IMR-90 (cell line): ENCODE measurements around the gene NUDT8. TPM values are rescaled to one million over a fixed set of nuclear protein-coding genes. Genes with fewer than 3 reads are reported as not detected.

Experiments
- ATAC-seq: fragments of 200-7000 bp; cut with Tn5 transposase; 2 replicates; pipeline ENCODE4 v1.9.1; 2020; ENCODE audit warnings: low read depth, mild to moderate bottlenecking, moderate library complexity
- BruUV-seq: library from RNA; stranded (reverse); fragments of 400-500 nt; replicated peaks from 2 replicates; lab custom pipeline; 2021; lab: Mats Ljungman, UMichigan
- CTCF ChIA-PET: fragments of 300-600 bp; formaldehyde crosslinking; extraction: SDS; loops from one replicate; lab custom pipeline; 2021; ENCODE audit warnings: antibody characterized with exemption; lab: Yijun Ruan, JAX
- POLR2A ChIA-PET: fragments of 300-600 bp; sonication (Branson Sonifier 250); formaldehyde crosslinking; loops from one replicate; lab custom pipeline; 2022; ENCODE audit warnings: antibody characterized with exemption; ENCODE audit not compliant: unreplicated experiment; lab: Charles Lee
- DNase-seq: peaks from one replicate; pipeline ENCODE4 v3.0.0; 2013
- H2AFZ ChIP-seq: replicated peaks from 2 replicates; pipeline ENCODE3; 2013; ENCODE audit warnings: low read length, mild to moderate bottlenecking; ENCODE audit not compliant: poor library complexity
- H2AK5ac ChIP-seq: 2 replicates; pipeline ENCODE4 v1.6.1; 2013; ENCODE audit warnings: low read depth, low read length, inconsistent platforms
- H2AK9ac ChIP-seq: replicated peaks from 2 replicates; pipeline ENCODE3; 2013; ENCODE audit warnings: mild to moderate bottlenecking, low read depth, low read length, moderate library complexity; ENCODE audit not compliant: poor library complexity
- H2BK120ac ChIP-seq: 2 replicates; pipeline ENCODE4 v1.6.1; 2013; ENCODE audit warnings: low read depth, low read length, inconsistent platforms
- H2BK15ac ChIP-seq: 3 replicates; pipeline ENCODE4 v1.6.1; 2013; ENCODE audit warnings: low read depth, low read length, inconsistent platforms
- H2BK20ac ChIP-seq: 2 replicates; pipeline ENCODE4 v1.6.1; 2013; ENCODE audit warnings: low read depth, mild to moderate bottlenecking, inconsistent platforms, low read length, moderate library complexity
- H2BK5ac ChIP-seq: 2 replicates; pipeline ENCODE4 v1.6.1; 2013; ENCODE audit warnings: mild to moderate bottlenecking, low read depth, low read length, inconsistent platforms; ENCODE audit not compliant: poor library complexity, severe bottlenecking
- H3K14ac ChIP-seq: replicated peaks from 2 replicates; pipeline ENCODE4 v1.6.1; 2013; ENCODE audit warnings: low read depth, low read length, inconsistent platforms
- H3K18ac ChIP-seq: 2 replicates; pipeline ENCODE4 v1.6.1; 2013; ENCODE audit warnings: low read depth, low read length, control low read depth
- H3K23ac ChIP-seq: 2 replicates; pipeline ENCODE4 v1.6.1; 2013; ENCODE audit warnings: low read depth, low read length, inconsistent platforms
- H3K27ac ChIP-seq: 2 replicates; pipeline ENCODE4 v1.5.1; 2013; ENCODE audit warnings: mild to moderate bottlenecking, control low read depth, low read length; ENCODE audit not compliant: insufficient read depth
- H3K27me3 ChIP-seq: 2 replicates; pipeline ENCODE4 v1.6.1; 2013; ENCODE audit warnings: low read length; ENCODE audit not compliant: control insufficient read depth, insufficient read depth
- H3K36me3 ChIP-seq: 2 replicates; pipeline ENCODE4 v1.6.1; 2013; ENCODE audit warnings: low read length, mixed read lengths; ENCODE audit not compliant: control insufficient read depth, insufficient read depth
- H3K4ac ChIP-seq: 2 replicates; pipeline ENCODE4 v1.6.1; 2013; ENCODE audit warnings: low read depth, low read length, inconsistent platforms
- H3K4me1 ChIP-seq: 2 replicates; pipeline ENCODE4 v1.6.1; 2013; ENCODE audit warnings: low read length, mixed read lengths; ENCODE audit not compliant: control insufficient read depth, insufficient read depth
- H3K4me2 ChIP-seq: 2 replicates; pipeline ENCODE4 v1.6.1; 2013; ENCODE audit warnings: low read depth, mild to moderate bottlenecking, control low read depth, low read length, moderate library complexity
- H3K4me3 ChIP-seq: 2 replicates; pipeline ENCODE4 v1.5.1; 2013; ENCODE audit warnings: low read depth, mild to moderate bottlenecking, control low read depth, low read length, moderate library complexity; ENCODE audit not compliant: insufficient read depth
- H3K56ac ChIP-seq: 2 replicates; pipeline ENCODE4 v1.6.1; 2013; ENCODE audit warnings: low read length, inconsistent platforms; ENCODE audit not compliant: insufficient read depth; ENCODE audit errors: extremely low read depth
- H3K79me1 ChIP-seq, 2 experiments: 2 replicates each; pipeline ENCODE4 v1.6.1; 2013; ENCODE audit warnings: low read length in 2 of 2, inconsistent platforms in 1 of 2, low read depth in 1 of 2
- H3K9ac ChIP-seq: 2 replicates; pipeline ENCODE4 v1.6.1; 2013; ENCODE audit warnings: low read depth, low read length, control low read depth
- H3K9me1 ChIP-seq: 2 replicates; pipeline ENCODE4 v1.6.1; 2013; ENCODE audit warnings: low read length, inconsistent platforms; ENCODE audit not compliant: insufficient read depth
- H3K9me3 ChIP-seq: 2 replicates; pipeline ENCODE4 v1.6.1; 2013; ENCODE audit warnings: low read length; ENCODE audit not compliant: control insufficient read depth, insufficient read depth
- H4K20me1 ChIP-seq: 2 replicates; pipeline ENCODE4 v1.6.1; 2013; ENCODE audit warnings: low read length, inconsistent platforms; ENCODE audit not compliant: insufficient read depth
- H4K5ac ChIP-seq: 2 replicates; pipeline ENCODE4 v1.6.1; 2013; ENCODE audit warnings: mild to moderate bottlenecking, low read depth, low read length, control low read depth
- H4K8ac ChIP-seq, 2 experiments: 2 replicates each; pipeline ENCODE4 v1.6.1; 2013; ENCODE audit warnings: low read depth in 2 of 2, low read length in 2 of 2, control low read depth in 1 of 2, inconsistent platforms in 1 of 2
- H4K91ac ChIP-seq: 2 replicates; pipeline ENCODE4 v1.6.1; 2013; ENCODE audit warnings: low read depth, low read length, inconsistent platforms; ENCODE audit not compliant: insufficient read depth
- BHLHE40 ChIP-seq: fragments of 150-350 bp; IDR thresholded peaks from 2 replicates; pipeline ENCODE4 v1.6.1; 2016; ENCODE audit warnings: mild to moderate bottlenecking, low read depth, low read length
- ELK1 ChIP-seq: fragments of 150-350 bp; IDR thresholded peaks from 2 replicates; pipeline ENCODE4 v1.6.1; 2016; ENCODE audit warnings: low read depth, mild to moderate bottlenecking, low read length, moderate library complexity, borderline replicate concordance
- FOS ChIP-seq: fragments of 150-350 bp; IDR thresholded peaks from 2 replicates; pipeline ENCODE4 v1.6.1; 2016; ENCODE audit warnings: low read depth, low read length
- NFE2L2 ChIP-seq: fragments of 150-350 bp; IDR thresholded peaks from 2 replicates; pipeline ENCODE4 v1.6.1; 2016; ENCODE audit warnings: low read depth, mild to moderate bottlenecking, low read length
- POLR2A ChIP-seq: IDR thresholded peaks from 2 replicates; pipeline ENCODE4 v1.6.1; 2012; ENCODE audit warnings: mild to moderate bottlenecking, low read depth, low read length
- RCOR1 ChIP-seq: IDR thresholded peaks from 2 replicates; pipeline ENCODE4 v1.6.1; 2012; ENCODE audit warnings: mild to moderate bottlenecking, low read length, improper control_type of control experiment; ENCODE audit not compliant: insufficient replicate concordance
- USF2 ChIP-seq: fragments of 150-350 bp; IDR thresholded peaks from 2 replicates; pipeline ENCODE4 v1.6.1; 2017; ENCODE audit warnings: mild to moderate bottlenecking, antibody characterized with exemption, low read length, low read depth
- WGBS, 2 experiments: methylation state at CpG; one replicate each; pipeline versions ENCODE4 v1.1.5 to v1.1.7; 2013; ENCODE audit warnings: missing lambda C conversion rate in 2 of 2; ENCODE audit not compliant: insufficient read length in 1 of 2; ENCODE audit errors: extremely low coverage in 2 of 2; 5-methylcytosine and 5-hydroxymethylcytosine counted together
- dilution Hi-C: fragments of 300-500 bp; cut with HindIII; formaldehyde crosslinking; loops from one replicate; pipeline ENCODE4 v1.14.3; 2018; ENCODE audit warnings: low sequenced_read_pairs; ENCODE audit not compliant: unreplicated experiment
- in situ Hi-C: fragments of 300-500 bp; cut with MboI; formaldehyde crosslinking; loops from 3 replicates; pipeline ENCODE4 v1.14.3; 2019; ENCODE audit warnings: low sequenced_read_pairs, inconsistent platforms, mixed read lengths
- intact Hi-C: fragments of 100-400 bp; cut with micrococcal nuclease; formaldehyde crosslinking; loops from 2 replicates; pipeline ENCODE4 v1.10.0; 2022
- polyA plus RNA-seq, 3 experiments: library from polyadenylated mRNA; depleted of rRNA; stranded (reverse); fragments of >200 nt; gene quantifications; 2 replicates each; pipeline ENCODE4 v1.2.3, GENCODE V29; 2012; ENCODE audit warnings: low replicate concordance in 1 of 3
- total RNA-seq: library from RNA; depleted of rRNA; stranded (reverse); fragments of >200 nt; gene quantifications from 2 replicates; pipeline ENCODE4 v1.2.3, GENCODE V29; 2012

Gene NUDT8
- total and polyA plus RNA-seq, 2 of the 4 experiments (the other 2 are of a cell fraction), result 1.4 to 2.5 TPM

GRCh38 chr11:67613313-67613959 is 16.3 kb downstream of the NUDT8 start:
- in situ Hi-C loops (no loop called here), intact Hi-C loops (no loop called here), dilution Hi-C loops (no loop called here)
- BruUV-seq, result no TSS peak
- H3K9ac ChIP-seq, result no peak overlapping the region
- no peaks in the 10 kb centered on the region; the same call in 1 of the 2 replicates for H4K20me1 ChIP-seq
- H3K36me3 ChIP-seq, result peaks cover 36% of the 10 kb centered on the region
- no peak overlapping the region for H2AK9ac ChIP-seq
- no peak overlapping the region for H3K4me2 ChIP-seq
- no peak overlapping the region for H3K4ac ChIP-seq
- no peak overlapping the region for H2BK15ac ChIP-seq
- H3K4me3 ChIP-seq, result no peak overlapping the region
- H3K9me3 ChIP-seq, result no peaks in the 10 kb centered on the region
- H4K91ac ChIP-seq, result no peak overlapping the region
- no peak overlapping the region for H2BK120ac ChIP-seq
- no peak overlapping the region for H3K14ac ChIP-seq
- no peak overlapping the region for H3K18ac ChIP-seq
- TF ChIP-seq NFE2L2 (no peak), RCOR1 (no peak), FOS (no peak), POLR2A (no peak), USF2 (no peak), ELK1 (no peak), BHLHE40 (no peak)
- no peak overlapping the region for H3K56ac ChIP-seq
- no peak overlapping the region for H2AK5ac ChIP-seq
- no peak overlapping the region for H3K23ac ChIP-seq
- ATAC-seq (no peak), DNase-seq (no peak)
- no peak overlapping the region for H2BK5ac ChIP-seq
- H3K27ac ChIP-seq, result no peak overlapping the region
- H3K27me3 ChIP-seq, result peaks cover 20% of the 10 kb centered on the region
- POLR2A ChIA-PET, result no interaction called here
- CTCF ChIA-PET, result interaction anchor here (0.6 to 1.5 kb wide), 4 partner anchors 13 to 49 kb away, joined by 4 to 6 read pairs (median 4); partner anchors contain the start of gene NUDT8
- H4K5ac ChIP-seq, result no peak overlapping the region
- H3K79me1 ChIP-seq, result peaks cover 4 to 7% of the 10 kb centered on the region in 2 experiments; a peak in 3 of 4 replicates
- H4K8ac ChIP-seq, result peak overlapping the region in 1 of 2 experiments; percentile 21; a peak in 1 of 4 replicates
- H3K4me1 ChIP-seq, result no peaks in the 10 kb centered on the region
- H2AFZ ChIP-seq, result peak overlapping the region; percentile 85
- WGBS, 2 experiments, result 61% methylated on average over 3 of the region's 17 CpGs; no CpG with 5 or more reads in 1 of the 2 experiments
- no peaks in the 10 kb centered on the region for H3K9me1 ChIP-seq
- H2BK20ac ChIP-seq, result no peak overlapping the region
